Ascending aorta (tissue), 2 donors: Measurements from ENCODE around the gene PCDH7. TPM values are rescaled to one million over a fixed set of nuclear protein-coding genes. Genes with fewer than 3 reads are reported as not detected.
A peak's percentile ranks its signal among the peaks of the same experiment; 100 is the strongest.

Source experiments
- DNase-seq, 2 donors: peaks; one replicate each; pipeline ENCODE4 v3.0.0-alpha.2; 2019; ENCODE audit warnings: low spot score in 2 of 2
- H3K27ac ChIP-seq, 2 donors: fragments of 200-600 bp; sonication (generic); one replicate each; pipeline ENCODE4 v1.5.1; 2016 to 2017; ENCODE audit warnings: mild to moderate bottlenecking in 1 of 2
- H3K27me3 ChIP-seq: fragments of 200-600 bp; sonication (generic); one replicate; pipeline ENCODE4 v1.5.1; 2017
- H3K36me3 ChIP-seq, 2 donors: fragments of 200-600 bp; sonication (generic); one replicate each; pipeline ENCODE4 v1.5.1; 2016
- H3K4me1 ChIP-seq, 2 donors: fragments of 200-600 bp; sonication (generic); one replicate each; pipeline ENCODE4 v1.5.1; 2016 to 2017; ENCODE audit warnings: mild to moderate bottlenecking in 1 of 2
- H3K4me3 ChIP-seq, 2 donors: fragments of 200-600 bp; sonication (generic); one replicate each; pipeline ENCODE4 v1.5.1; 2016 to 2017; ENCODE audit warnings: mild to moderate bottlenecking in 1 of 2
- H3K9me3 ChIP-seq, 2 donors: fragments of 200-600 bp; sonication (generic); one replicate each; pipeline ENCODE4 v1.5.1; 2016
- CTCF ChIP-seq, 3 experiments: fragments of 200-600 bp in 2 of 3; fragments of 450-650 bp in 1 of 3; sonication (generic) in 2 of 3; IDR thresholded peaks; one replicate each; pipeline ENCODE4 v1.5.1; 2016 to 2019; ENCODE audit warnings: antibody characterized with exemption in 3 of 3, mild to moderate bottlenecking in 1 of 3, moderate library complexity in 1 of 3
- intact Hi-C: fragments of 100-400 bp; cut with DNase I; formaldehyde crosslinking; loops from one replicate; pipeline ENCODE4 v1.15.1; 2023
- total RNA-seq: library from RNA; depleted of rRNA; stranded (reverse); fragments of >200 nt; gene quantifications from one replicate; pipeline ENCODE4 v1.1.0, GENCODE V29; 2016

The PCDH7 gene
- total RNA-seq, 1 donor from 2014 or later = 127 TPM

GRCh38 chr4:30724247-30724646 lies 4.1 kb downstream of the PCDH7 start:
- Histone ChIP-seq H3K9me3 (no peaks in the 10 kb centered on the region), H3K4me1 (no peaks in the 10 kb centered on the region), H3K27me3 (no peaks in the 10 kb centered on the region), H3K36me3 (peaks cover 0 to 6% of the 10 kb centered on the region in 2 donors), H3K4me3 (peak overlapping the region; percentile 57 to 85), H3K27ac (peak overlapping the region in 1 of 2 donors; percentile 14)
- no peak for TF ChIP-seq CTCF (IDR thresholded peaks at IDR 0.05)
- intact Hi-C loops = loop anchor here (5.0 kb wide), 5 partner anchors 33 to 223 kb away; no protein-coding TSS in a partner anchor
- no peak for DNase-seq

- no peak for TF ChIP-seq CTCF (IDR thresholded peaks at IDR 0.05)
- no peak for DNase-seq
- no peak overlapping the region for H3K27ac ChIP-seq
- peak overlapping the region; percentile 57 to 85 for H3K4me3 ChIP-seq
- H3K36me3 ChIP-seq = peaks cover 0 to 6% of the 10 kb centered on the region in 2 donors
- no peaks in the 10 kb centered on the region for H3K9me3 ChIP-seq
- intact Hi-C loops = no loop called here
- no peaks in the 10 kb centered on the region for H3K27me3 ChIP-seq
- H3K4me1 ChIP-seq = no peaks in the 10 kb centered on the region
These were observed 5.4 kb downstream of the PCDH7 start for GRCh38 chr4:30725562-30725961.

GRCh38 chr4:30726090-30726675 lies 6.0 kb downstream of the PCDH7 start:
- H3K4me1 ChIP-seq = no peaks in the 10 kb centered on the region
- no peak for TF ChIP-seq CTCF (IDR thresholded peaks at IDR 0.05)
- intact Hi-C loops = no loop called here
- H3K27me3 ChIP-seq = no peaks in the 10 kb centered on the region
- H3K27ac ChIP-seq = no peak overlapping the region
- DNase-seq = no peak
- H3K36me3 ChIP-seq = peaks cover 0 to 6% of the 10 kb centered on the region in 2 donors
- H3K4me3 ChIP-seq = peak overlapping the region; percentile 57 to 85
- H3K9me3 ChIP-seq = no peaks in the 10 kb centered on the region

GRCh38 chr4:30727409-30727808 lies 7.2 kb downstream of the PCDH7 start:
- H3K27ac ChIP-seq = peak overlapping the region in 1 of 2 donors; percentile 28
- H3K4me1 ChIP-seq = no peaks in the 10 kb centered on the region
- H3K36me3 ChIP-seq = peaks cover 0 to 4% of the 10 kb centered on the region in 2 donors
- no peak for DNase-seq
- peak overlapping the region; percentile 12 to 85 for H3K4me3 ChIP-seq
- TF ChIP-seq CTCF (IDR thresholded peaks at IDR 0.05) = no peak
- no peaks in the 10 kb centered on the region for H3K27me3 ChIP-seq
- intact Hi-C loops = no loop called here
- no peaks in the 10 kb centered on the region for H3K9me3 ChIP-seq

GRCh38 chr4:30728311-30728710 lies 8.1 kb downstream of the PCDH7 start:
- H3K36me3 ChIP-seq = no peaks in the 10 kb centered on the region
- peak overlapping the region; percentile 6 to 28 for H3K27ac ChIP-seq
- DNase-seq = no peak
- TF ChIP-seq CTCF (IDR thresholded peaks at IDR 0.05) = no peak
- H3K27me3 ChIP-seq = no peaks in the 10 kb centered on the region
- H3K4me1 ChIP-seq = peaks cover 0 to 4% of the 10 kb centered on the region in 2 donors
- H3K4me3 ChIP-seq = peak overlapping the region in 1 of 2 donors; percentile 85
- intact Hi-C loops = no loop called here
- no peaks in the 10 kb centered on the region for H3K9me3 ChIP-seq
